NT2/D1 (cell line): Measurements from ENCODE around the gene WFIKKN1.

Experiments used
- DNase-seq: peaks from one replicate; pipeline ENCODE4 v3.0.0-alpha.2; 2011; ENCODE audit warnings: low read depth, low spot score
- H3K27me3 ChIP-seq: 2 replicates; pipeline ENCODE4 v1.6.0; 2011; ENCODE audit warnings: mild to moderate bottlenecking; ENCODE audit not compliant: insufficient read length, insufficient read depth
- H3K36me3 ChIP-seq: 2 replicates; pipeline ENCODE4 v1.6.1; 2011; ENCODE audit warnings: mild to moderate bottlenecking, low read length, mixed read lengths; ENCODE audit not compliant: insufficient read depth, insufficient read length
- H3K4me1 ChIP-seq: 2 replicates; pipeline ENCODE4 v1.5.1; 2011; ENCODE audit not compliant: insufficient read depth, insufficient read length
- H3K4me3 ChIP-seq: 2 replicates; pipeline ENCODE4 v1.5.1; 2011; ENCODE audit warnings: low read depth; ENCODE audit not compliant: insufficient read length
- H3K9ac ChIP-seq: 2 replicates; pipeline ENCODE4 v1.6.0; 2011; ENCODE audit warnings: low read depth; ENCODE audit not compliant: insufficient read length
- H3K9me3 ChIP-seq: 2 replicates; pipeline ENCODE4 v1.5.1; 2011; ENCODE audit warnings: mild to moderate bottlenecking, low read length; ENCODE audit not compliant: insufficient read depth
- SUZ12 ChIP-seq: IDR thresholded peaks from 2 replicates; pipeline ENCODE4 v1.6.1; 2011; ENCODE audit not compliant: insufficient read length, insufficient read depth; ENCODE audit errors: extremely low read depth
- YY1 ChIP-seq: IDR thresholded peaks from 2 replicates; pipeline ENCODE4 v1.6.1; 2011; ENCODE audit not compliant: insufficient read length, insufficient read depth
- ZNF274 ChIP-seq: IDR thresholded peaks from 2 replicates; pipeline ENCODE4 v1.6.1; 2011; ENCODE audit warnings: mild to moderate bottlenecking, low read depth, low read length

WFIKKN1 gene

GRCh38 chr16:590815-591200 is 40.0 kb upstream of the WFIKKN1 start:
- Histone ChIP-seq H3K36me3 (peaks cover 23% of the 10 kb centered on the region), H3K9ac (peak overlapping the region; percentile 99), H3K27me3 (peaks cover 67% of the 10 kb centered on the region), H3K4me3 (peak overlapping the region; percentile 94), H3K9me3 (no peaks in the 10 kb centered on the region), H3K4me1 (peaks cover 20% of the 10 kb centered on the region)
- TF ChIP-seq ZNF274 = no peak
- TF ChIP-seq YY1 = no peak
- TF ChIP-seq SUZ12 = no peak
- no peak for DNase-seq

GRCh38 chr16:591231-591630 is 39.6 kb upstream of the WFIKKN1 start:
- no peak overlapping the region for H3K9ac ChIP-seq
- H3K9me3 ChIP-seq = no peaks in the 10 kb centered on the region
- DNase-seq = no peak
- TF ChIP-seq ZNF274 (no peak), SUZ12 (no peak), YY1 (no peak)
- H3K4me1 ChIP-seq = peaks cover 19% of the 10 kb centered on the region
- peaks cover 65% of the 10 kb centered on the region for H3K27me3 ChIP-seq
- H3K36me3 ChIP-seq = peaks cover 27% of the 10 kb centered on the region
- no peak overlapping the region for H3K4me3 ChIP-seq

DNA sequence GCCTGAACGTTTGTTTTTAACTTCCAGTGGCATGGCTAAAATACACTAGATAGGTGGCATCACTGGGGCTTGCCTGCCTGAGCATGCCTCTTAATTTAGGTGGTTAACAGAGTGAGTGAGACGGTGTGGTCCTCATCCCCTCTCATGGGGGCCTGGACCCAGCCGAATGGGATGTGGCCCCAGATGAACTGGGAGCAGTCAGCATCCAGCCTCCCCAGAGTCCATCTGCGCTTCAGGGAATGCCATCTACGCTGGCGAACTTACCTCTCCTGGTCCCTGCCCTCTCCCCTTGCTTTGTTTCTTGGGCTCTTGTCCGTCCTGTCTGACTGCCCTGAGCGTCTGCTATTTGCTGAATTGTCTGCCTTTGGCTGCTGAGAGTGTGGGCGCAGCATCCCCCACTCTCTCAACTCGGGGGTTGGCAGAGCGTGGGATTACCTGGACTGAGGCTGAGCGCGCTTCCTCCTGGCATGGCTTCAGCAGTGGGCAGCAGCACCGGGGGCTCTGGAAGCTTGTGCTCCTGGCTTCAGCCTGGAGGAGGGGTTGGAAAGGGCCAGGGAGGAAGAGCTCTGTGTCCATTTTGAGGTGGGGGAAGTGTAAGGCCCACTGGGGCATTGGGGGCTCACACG is 38.8 kb upstream of the WFIKKN1 start:
- DNase-seq = no peak
- Histone ChIP-seq H3K4me1 (peaks cover 15% of the 10 kb centered on the region), H3K9ac (peak overlapping the region; percentile 42), H3K36me3 (peaks cover 34% of the 10 kb centered on the region), H3K27me3 (peaks cover 59% of the 10 kb centered on the region), H3K4me3 (no peak overlapping the region), H3K9me3 (no peaks in the 10 kb centered on the region)
- no peak for TF ChIP-seq SUZ12
- no peak for TF ChIP-seq YY1
- no peak for TF ChIP-seq ZNF274

GRCh38 chr16:592518-593306 is 38.1 kb upstream of the WFIKKN1 start:
- peaks cover 13% of the 10 kb centered on the region for H3K4me1 ChIP-seq
- TF ChIP-seq SUZ12 (no peak), ZNF274 (no peak), YY1 (no peak)
- H3K36me3 ChIP-seq = peaks cover 34% of the 10 kb centered on the region
- no peak for DNase-seq
- peaks cover 59% of the 10 kb centered on the region for H3K27me3 ChIP-seq
- H3K4me3 ChIP-seq = no peak overlapping the region
- no peaks in the 10 kb centered on the region for H3K9me3 ChIP-seq
- H3K9ac ChIP-seq = no peak overlapping the region

GRCh38 chr16:593406-593805 is 37.4 kb upstream of the WFIKKN1 start:
- DNase-seq = no peak
- peaks cover 30% of the 10 kb centered on the region for H3K36me3 ChIP-seq
- no peak for TF ChIP-seq ZNF274
- TF ChIP-seq SUZ12 = no peak
- TF ChIP-seq YY1 = no peak
- H3K9ac ChIP-seq = no peak overlapping the region
- H3K9me3 ChIP-seq = no peaks in the 10 kb centered on the region
- peaks cover 59% of the 10 kb centered on the region for H3K27me3 ChIP-seq
- H3K4me3 ChIP-seq = no peak overlapping the region
- H3K4me1 ChIP-seq = peaks cover 9% of the 10 kb centered on the region

DNA sequence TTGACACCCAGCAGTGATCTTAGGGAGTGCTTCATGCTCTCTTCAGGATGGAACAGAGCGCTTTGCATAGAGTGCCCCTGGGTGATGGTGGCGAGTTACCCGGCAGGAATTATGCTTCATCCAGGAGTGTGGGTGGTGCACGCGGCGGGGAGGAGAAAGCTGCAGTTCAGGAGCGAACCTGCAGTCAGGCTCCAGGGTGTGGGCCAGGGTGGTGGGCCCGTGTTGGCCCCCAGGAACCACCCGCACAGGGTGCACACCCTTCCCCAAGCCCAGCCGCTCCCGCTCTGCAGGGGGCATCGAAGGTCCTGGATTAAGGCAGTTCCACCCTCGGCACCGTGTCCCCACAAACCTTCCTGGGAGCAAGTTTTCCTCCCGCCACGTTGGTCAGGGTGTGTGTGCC is 37.0 kb upstream of the WFIKKN1 start:
- Histone ChIP-seq H3K9ac (no peak overlapping the region), H3K9me3 (no peaks in the 10 kb centered on the region), H3K27me3 (peaks cover 59% of the 10 kb centered on the region), H3K4me1 (peaks cover 9% of the 10 kb centered on the region), H3K4me3 (no peak overlapping the region), H3K36me3 (peaks cover 32% of the 10 kb centered on the region)
- TF ChIP-seq ZNF274 = no peak
- no peak for TF ChIP-seq SUZ12
- TF ChIP-seq YY1 = no peak
- DNase-seq = no peak

DNA sequence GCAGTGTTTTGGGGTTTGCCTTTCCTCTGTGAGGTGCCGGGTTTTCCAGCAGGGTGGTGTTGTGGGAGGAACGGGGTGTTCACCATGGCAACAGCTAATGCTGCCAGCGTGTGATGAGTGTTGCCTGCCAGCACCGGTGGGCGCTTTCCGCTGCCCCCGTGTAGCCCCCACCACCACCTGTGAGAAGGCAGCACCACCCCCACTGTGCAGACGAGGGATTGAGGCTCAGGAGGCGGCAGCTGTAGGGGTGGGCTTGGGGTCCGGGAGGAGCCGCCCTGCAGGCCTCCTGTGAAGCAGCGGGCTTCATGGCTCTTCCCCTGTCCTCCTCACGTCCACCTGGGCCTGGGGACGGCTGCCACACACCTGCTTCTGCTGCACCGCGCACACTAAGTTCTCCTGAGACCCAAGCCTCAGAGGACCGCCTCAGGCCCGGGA is 35.7 kb upstream of the WFIKKN1 start:
- DNase-seq = no peak
- no peak overlapping the region for H3K4me3 ChIP-seq
- peaks cover 59% of the 10 kb centered on the region for H3K27me3 ChIP-seq
- no peak overlapping the region for H3K9ac ChIP-seq
- peaks cover 9% of the 10 kb centered on the region for H3K4me1 ChIP-seq
- peaks cover 42% of the 10 kb centered on the region for H3K36me3 ChIP-seq
- H3K9me3 ChIP-seq = no peaks in the 10 kb centered on the region; the same call in 1 of the 2 replicates
- TF ChIP-seq YY1 = no peak
- no peak for TF ChIP-seq ZNF274
- no peak for TF ChIP-seq SUZ12
